GM08714 (cell line): ENCODE data around the gene DPH5.
"Not testable (repeated sequence)": the region's sequence is repeated elsewhere in the genome, so short reads cannot be mapped to it uniquely, and the experiment has no call there.

Source experiments
- H3K4me3 ChIP-seq: fragments of 200-500 bp; sonication (Bioruptor generic); 2 replicates; pipeline ENCODE4 v1.5.1; 2014; ENCODE audit warnings: mild to moderate bottlenecking, low read length, inconsistent platforms
- ZNF274 ChIP-seq: IDR thresholded peaks from 2 replicates; pipeline ENCODE4 v1.6.1; 2012; ENCODE audit warnings: mild to moderate bottlenecking, low read depth, low read length

The DPH5 gene

GRCh38 chr1:100950337-100950736 lies 75.2 kb downstream of the DPH5 start:
- no peak for TF ChIP-seq ZNF274
- no peak overlapping the region for H3K4me3 ChIP-seq

- H3K4me3 ChIP-seq, result not testable (repeated sequence)
These were observed 75.9 kb downstream of the DPH5 start for GRCh38 chr1:100949515-100950158.

- not testable (repeated sequence) for H3K4me3 ChIP-seq
These were observed 76.7 kb downstream of the DPH5 start for GRCh38 chr1:100948721-100949405.

GRCh38 chr1:100947816-100948215 lies 77.8 kb downstream of the DPH5 start:
- H3K4me3 ChIP-seq, result not testable (repeated sequence)

GRCh38 chr1:100946064-100946463 lies 79.5 kb downstream of the DPH5 start:
- not testable (repeated sequence) for H3K4me3 ChIP-seq

GRCh38 chr1:100943533-100943932 lies 82.1 kb downstream of the DPH5 start:
- no peak for TF ChIP-seq ZNF274
- H3K4me3 ChIP-seq, result no peak overlapping the region

- no peak for TF ChIP-seq ZNF274
- H3K4me3 ChIP-seq, result no peak overlapping the region
These were observed 83.1 kb downstream of the DPH5 start for GRCh38 chr1:100942304-100943046.

- no peak overlapping the region for H3K4me3 ChIP-seq
- TF ChIP-seq ZNF274, result no peak
These were observed 83.9 kb downstream of the DPH5 start for GRCh38 chr1:100941580-100942216.

- no peak overlapping the region for H3K4me3 ChIP-seq
- TF ChIP-seq ZNF274, result no peak
These were observed 84.5 kb downstream of the DPH5 start for GRCh38 chr1:100941098-100941527.
